Neural progenitor cell (in vitro differentiated cells): ENCODE data around the gene MAMSTR.

Experiments used
- EZH2 ChIP-seq: fragments of 200-600 bp; sonication (generic); IDR thresholded peaks from 2 replicates; pipeline ENCODE4 v1.6.1; 2017; ENCODE audit warnings: antibody characterized with exemption, mild to moderate bottlenecking, moderate library complexity
- EZH2phosphoT487 ChIP-seq: fragments of 200-600 bp; sonication (generic); IDR thresholded peaks from 2 replicates; pipeline ENCODE4 v1.6.1; 2017; ENCODE audit warnings: antibody characterized with exemption
- TF ChIP-seq, protein P1 (sequence below): fragments of 200-600 bp; sonication (generic); IDR thresholded peaks from 2 replicates; pipeline ENCODE4 v1.5.1; 2017; ENCODE audit warnings: antibody characterized with exemption, mild to moderate bottlenecking

DNA sequence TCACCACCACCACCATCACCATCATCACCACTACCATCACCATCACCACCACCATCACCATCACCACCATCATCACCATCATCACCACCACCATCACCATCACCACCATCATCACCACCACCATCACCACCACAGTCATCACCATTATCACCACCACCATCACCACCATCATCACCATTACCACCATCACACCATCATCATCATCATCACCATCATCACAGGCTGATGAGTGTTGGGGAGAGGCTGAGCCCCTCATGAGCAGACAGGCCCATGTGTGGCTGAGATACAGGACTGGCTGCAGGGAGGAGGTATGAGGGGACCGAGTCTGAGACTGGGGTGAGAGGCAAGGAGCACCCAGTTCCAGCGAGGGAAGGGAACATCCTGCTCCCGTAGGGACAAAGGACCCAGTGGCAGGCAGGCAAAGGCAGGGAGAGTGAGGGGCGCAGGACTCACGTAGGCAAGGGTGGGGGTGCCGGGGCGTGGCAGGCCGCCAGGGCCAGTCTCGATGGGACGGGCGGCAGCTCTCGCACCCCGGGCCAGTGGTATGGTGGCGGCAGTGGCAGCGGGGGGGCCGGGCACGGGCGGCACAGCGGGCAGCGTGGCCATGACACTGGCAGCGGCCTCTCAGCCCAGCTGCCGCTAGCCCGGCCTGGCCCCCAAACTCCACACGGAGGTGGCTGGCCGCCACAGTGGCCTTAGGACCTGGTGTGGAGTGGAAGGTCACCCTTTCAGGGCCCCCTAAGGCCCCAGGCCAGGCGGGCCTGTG, 49.4 kb downstream of the MAMSTR start:
- TF ChIP-seq, protein P1, sequence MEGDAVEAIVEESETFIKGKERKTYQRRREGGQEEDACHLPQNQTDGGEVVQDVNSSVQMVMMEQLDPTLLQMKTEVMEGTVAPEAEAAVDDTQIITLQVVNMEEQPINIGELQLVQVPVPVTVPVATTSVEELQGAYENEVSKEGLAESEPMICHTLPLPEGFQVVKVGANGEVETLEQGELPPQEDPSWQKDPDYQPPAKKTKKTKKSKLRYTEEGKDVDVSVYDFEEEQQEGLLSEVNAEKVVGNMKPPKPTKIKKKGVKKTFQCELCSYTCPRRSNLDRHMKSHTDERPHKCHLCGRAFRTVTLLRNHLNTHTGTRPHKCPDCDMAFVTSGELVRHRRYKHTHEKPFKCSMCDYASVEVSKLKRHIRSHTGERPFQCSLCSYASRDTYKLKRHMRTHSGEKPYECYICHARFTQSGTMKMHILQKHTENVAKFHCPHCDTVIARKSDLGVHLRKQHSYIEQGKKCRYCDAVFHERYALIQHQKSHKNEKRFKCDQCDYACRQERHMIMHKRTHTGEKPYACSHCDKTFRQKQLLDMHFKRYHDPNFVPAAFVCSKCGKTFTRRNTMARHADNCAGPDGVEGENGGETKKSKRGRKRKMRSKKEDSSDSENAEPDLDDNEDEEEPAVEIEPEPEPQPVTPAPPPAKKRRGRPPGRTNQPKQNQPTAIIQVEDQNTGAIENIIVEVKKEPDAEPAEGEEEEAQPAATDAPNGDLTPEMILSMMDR: no peak
- TF ChIP-seq EZH2 (no peak), EZH2phosphoT487 (no peak)
